ENCODE measurements around the gene RAP1GAP.

DNA sequence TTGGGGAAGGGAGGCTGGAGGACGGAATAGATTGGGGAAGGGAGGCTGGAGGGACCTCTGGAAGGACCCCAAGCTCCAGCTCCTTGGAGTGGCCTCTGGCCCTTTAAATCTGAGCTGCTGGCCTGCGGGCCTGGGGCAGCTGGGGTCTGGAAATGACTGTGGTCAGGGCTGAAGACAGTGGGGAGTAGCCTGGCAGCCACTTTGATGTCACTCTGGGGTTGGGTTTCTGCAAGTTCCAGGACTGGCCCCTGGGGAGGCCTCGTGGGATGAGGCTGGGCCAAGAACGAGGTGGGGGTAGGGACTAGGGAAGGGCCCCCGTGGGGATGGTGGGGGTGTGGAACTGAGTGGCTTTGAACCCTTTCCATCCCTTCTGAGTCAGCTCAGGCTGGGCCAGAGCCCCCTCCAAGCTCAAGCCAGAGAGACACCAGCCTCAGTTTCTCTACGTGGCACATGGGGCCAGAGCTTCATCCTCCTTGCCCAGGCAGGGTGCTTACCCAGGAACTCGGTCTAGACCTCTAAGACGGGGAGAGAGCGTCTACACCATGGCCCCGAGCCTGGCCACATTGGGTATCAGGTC lies 100.3 kb downstream of the RAP1GAP start:
- TF ChIP-seq, protein P1, sequence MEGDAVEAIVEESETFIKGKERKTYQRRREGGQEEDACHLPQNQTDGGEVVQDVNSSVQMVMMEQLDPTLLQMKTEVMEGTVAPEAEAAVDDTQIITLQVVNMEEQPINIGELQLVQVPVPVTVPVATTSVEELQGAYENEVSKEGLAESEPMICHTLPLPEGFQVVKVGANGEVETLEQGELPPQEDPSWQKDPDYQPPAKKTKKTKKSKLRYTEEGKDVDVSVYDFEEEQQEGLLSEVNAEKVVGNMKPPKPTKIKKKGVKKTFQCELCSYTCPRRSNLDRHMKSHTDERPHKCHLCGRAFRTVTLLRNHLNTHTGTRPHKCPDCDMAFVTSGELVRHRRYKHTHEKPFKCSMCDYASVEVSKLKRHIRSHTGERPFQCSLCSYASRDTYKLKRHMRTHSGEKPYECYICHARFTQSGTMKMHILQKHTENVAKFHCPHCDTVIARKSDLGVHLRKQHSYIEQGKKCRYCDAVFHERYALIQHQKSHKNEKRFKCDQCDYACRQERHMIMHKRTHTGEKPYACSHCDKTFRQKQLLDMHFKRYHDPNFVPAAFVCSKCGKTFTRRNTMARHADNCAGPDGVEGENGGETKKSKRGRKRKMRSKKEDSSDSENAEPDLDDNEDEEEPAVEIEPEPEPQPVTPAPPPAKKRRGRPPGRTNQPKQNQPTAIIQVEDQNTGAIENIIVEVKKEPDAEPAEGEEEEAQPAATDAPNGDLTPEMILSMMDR (IDR thresholded peaks at IDR 0.05 in 4 of 5, conservative IDR thresholded peaks at IDR 0.05 in 1 of 5) = no peak
- TF ChIP-seq POLR2A (IDR thresholded peaks at IDR 0.05) = no peak

Data from gastrocnemius medialis (tissue), 4 donors.